Mucosa of descending colon (tissue), 3 donors: ENCODE data around the gene AADAC. TPM values are rescaled to one million over a fixed set of nuclear protein-coding genes. Genes with fewer than 3 reads are reported as not detected.
A peak's percentile ranks its signal among the peaks of the same experiment; 100 is the strongest.
"Not testable (repeated sequence)": the region's sequence is repeated elsewhere in the genome, so short reads cannot be mapped to it uniquely, and the experiment has no call there.

ENCODE experiments used
- ATAC-seq: fragments of 200-7000 bp; cut with Tn5 transposase; one replicate; pipeline ENCODE4 v1.9.1; 2020; ENCODE audit warnings: mild to moderate bottlenecking, moderate library complexity
- DNase-seq, 3 donors: peaks; one replicate each; pipeline ENCODE4 v3.0.0-alpha.2; 2020
- H3K36me3 ChIP-seq: fragments of 200-600 bp; one replicate; pipeline ENCODE4 v1.8.0; 2021; ENCODE audit warnings: low read depth, mild to moderate bottlenecking
- H3K4me1 ChIP-seq: fragments of 200-600 bp; one replicate; pipeline ENCODE4 v1.8.0; 2021; ENCODE audit warnings: low read depth, mild to moderate bottlenecking
- H3K4me3 ChIP-seq: fragments of 200-600 bp; one replicate; pipeline ENCODE4 v1.8.0; 2021; ENCODE audit warnings: mild to moderate bottlenecking
- H3K9me3 ChIP-seq: fragments of 200-600 bp; one replicate; pipeline ENCODE4 v1.8.0; 2021; ENCODE audit warnings: mild to moderate bottlenecking
- CTCF ChIP-seq: fragments of 200-600 bp; IDR thresholded peaks from one replicate; pipeline ENCODE4 v1.8.0; 2022; ENCODE audit warnings: antibody characterized with exemption, mild to moderate bottlenecking
- intact Hi-C, 2 donors: fragments of 100-400 bp; cut with DNase I in 1 of 2; cut with micrococcal nuclease in 1 of 2; formaldehyde crosslinking; loops; one replicate each; pipeline versions ENCODE4 v1.11.0 to v1.11.1; 2022; cut with DNase I, micrococcal nuclease
- total RNA-seq, 3 donors: library from RNA; stranded (reverse); fragmentation: NEBNext Ultra II Directional in 2 of 3; extraction: Animal tissue kit (Norgen Biotek cat#: 25700) in 2 of 3; gene quantifications; one replicate each; pipeline versions ENCODE4 v1.2.1 to v1.2.4, GENCODE V29; 2021 to 2023
- donor health status: DM: no; HTN: no; CAD: no; lungs with moderate emphysema.
- donor health status: DM: no; HTN: no; CAD: no.
- donor health status: DM: no; HTN: yes; CAD: no.

AADAC gene
- total RNA-seq, 3 donors from 2014 or later, result 0.19 to 0.35 TPM; not detected in 1

- Histone ChIP-seq H3K36me3 (no peaks in the 10 kb centered on the region), H3K4me3 (no peak overlapping the region), H3K4me1 (no peaks in the 10 kb centered on the region), H3K9me3 (no peaks in the 10 kb centered on the region)
- intact Hi-C loops, result no loop called here
- no peak for DNase-seq
- TF ChIP-seq CTCF, result no peak
- peak; percentile 50 for ATAC-seq
Measured at GRCh38 chr3:151843275-151843674, 29.4 kb downstream of the AADAC start.

DNA sequence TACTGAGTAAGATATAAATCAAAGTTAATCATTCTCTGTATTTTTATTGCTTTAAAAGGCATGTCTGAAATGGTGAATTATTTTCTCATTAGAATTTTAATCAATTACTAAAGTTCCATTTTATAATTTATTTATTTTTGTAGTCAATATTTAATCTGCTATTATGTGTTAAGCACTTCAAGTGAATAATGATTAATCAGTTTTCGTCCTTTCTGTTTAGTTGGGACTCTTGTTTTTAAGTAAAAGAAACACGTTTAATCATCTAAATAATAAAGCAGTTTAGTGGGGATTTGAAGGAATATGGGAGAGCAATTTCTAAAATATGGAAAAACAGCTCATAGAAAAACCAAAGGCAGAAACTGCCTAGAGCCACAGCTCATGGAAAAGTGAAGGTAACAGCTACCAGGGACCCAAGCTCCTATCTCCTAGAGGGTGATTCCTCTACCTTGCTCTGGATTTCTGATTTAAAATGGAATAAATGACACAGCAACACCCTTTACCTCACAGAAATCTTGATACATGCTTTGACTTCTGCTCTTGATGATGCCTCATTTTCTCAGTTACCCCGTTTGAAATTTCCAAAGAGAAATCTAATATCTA, 31.5 kb downstream of the AADAC start:
- TF ChIP-seq CTCF, result no peak
- Histone ChIP-seq H3K9me3 (peaks cover 4% of the 10 kb centered on the region), H3K4me1 (no peaks in the 10 kb centered on the region), H3K4me3 (no peak overlapping the region), H3K36me3 (no peaks in the 10 kb centered on the region)
- DNase-seq, result no peak
- intact Hi-C loops, result no loop called here
- ATAC-seq, result no peak

DNA sequence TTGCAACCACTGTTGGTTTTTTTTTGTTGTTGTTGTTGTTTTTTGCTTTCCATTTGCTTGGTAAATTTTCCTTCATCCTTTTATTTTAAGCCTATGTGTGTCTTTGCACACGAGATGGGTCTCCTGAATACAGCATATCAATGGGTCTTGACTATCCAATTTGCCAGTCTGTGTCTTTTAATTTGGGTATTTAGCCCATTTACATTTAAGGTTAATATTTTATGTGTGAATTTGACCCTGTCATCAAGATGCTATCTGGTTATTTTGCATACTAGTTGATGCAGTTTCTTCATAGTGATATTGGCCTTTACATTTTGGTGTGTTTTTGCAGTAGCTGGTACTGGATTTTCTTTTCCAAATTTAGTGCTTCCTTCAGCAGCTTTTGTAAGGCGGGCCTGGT, 36.1 kb downstream of the AADAC start:
- H3K9me3 ChIP-seq, intact Hi-C loops, H3K4me1 ChIP-seq, DNase-seq, ATAC-seq, H3K36me3 ChIP-seq, H3K4me3 ChIP-seq: not testable (repeated sequence)

DNA sequence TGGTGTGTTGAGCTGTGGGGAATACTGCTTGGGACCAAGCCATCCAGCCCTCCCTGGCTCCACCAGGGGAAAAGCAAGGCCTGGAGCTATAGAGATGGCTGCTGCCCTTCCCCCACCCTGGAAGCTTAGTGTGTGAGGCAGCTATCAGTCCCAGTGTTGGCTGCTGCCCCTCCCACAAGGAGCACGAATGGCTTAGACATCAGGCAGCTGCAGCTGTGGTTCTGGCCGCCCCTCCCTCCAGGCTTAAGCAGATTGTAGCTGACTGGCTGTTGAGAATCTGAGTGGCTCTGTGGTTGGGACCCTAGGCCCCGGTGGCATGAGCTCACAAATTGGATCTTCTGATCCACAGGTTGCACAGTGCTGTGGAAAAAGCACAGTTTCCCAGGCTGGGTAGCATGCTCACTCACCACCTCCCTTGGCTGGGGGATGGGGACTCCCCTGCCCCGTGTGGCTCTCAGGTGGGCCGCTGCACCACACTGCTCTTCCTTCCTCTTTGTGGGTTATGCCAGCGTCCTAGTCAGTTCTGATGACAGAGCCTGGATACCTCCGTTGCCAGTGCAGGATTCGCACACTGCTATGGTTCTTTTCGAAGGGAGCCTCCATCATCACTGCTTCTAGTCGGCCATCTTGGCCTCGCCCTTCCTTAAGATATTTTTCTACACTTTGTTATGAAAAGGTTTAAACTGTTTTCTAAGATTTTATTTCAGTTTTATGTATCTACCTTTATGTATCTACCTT, 38.3 kb downstream of the AADAC start:
- ATAC-seq (no peak), DNase-seq (no peak)
- intact Hi-C loops, result no loop called here

GRCh38 chr3:151856118-151856517, 42.2 kb downstream of the AADAC start:
- no peak for DNase-seq
- no peaks in the 10 kb centered on the region for H3K36me3 ChIP-seq
- no peak for TF ChIP-seq CTCF
- H3K4me1 ChIP-seq, result no peaks in the 10 kb centered on the region
- intact Hi-C loops, result no loop called here
- no peak for ATAC-seq
- H3K4me3 ChIP-seq, result no peak overlapping the region
- no peaks in the 10 kb centered on the region for H3K9me3 ChIP-seq

More for the DNA sequence above, 38.3 kb downstream of the AADAC start:
- Histone ChIP-seq H3K4me3 (no peak overlapping the region), H3K36me3 (no peaks in the 10 kb centered on the region), H3K9me3 (peaks cover 5% of the 10 kb centered on the region), H3K4me1 (no peaks in the 10 kb centered on the region)
- no peak for TF ChIP-seq CTCF

DNA sequence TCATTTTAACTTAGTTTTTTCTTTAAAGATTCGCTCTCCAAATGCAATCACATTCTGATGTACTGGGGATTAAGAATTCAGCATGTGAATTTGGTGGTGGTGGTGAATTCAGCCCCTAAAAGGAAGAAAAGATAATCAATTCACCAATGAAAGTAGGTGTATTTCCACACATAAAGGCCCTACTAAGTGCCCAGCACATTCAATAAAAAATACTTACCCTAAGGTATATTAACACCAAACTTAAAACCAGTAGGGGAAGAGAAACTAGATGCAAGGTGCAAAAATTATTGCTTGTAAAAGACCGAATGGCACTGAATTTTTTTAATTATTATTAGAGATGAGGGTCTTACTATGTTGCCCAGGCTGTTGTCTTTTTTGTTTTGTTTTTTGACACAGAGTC, 42.7 kb downstream of the AADAC start:
- ATAC-seq, result no peak
- H3K9me3 ChIP-seq, result no peaks in the 10 kb centered on the region

More for the DNA sequence above, 42.7 kb downstream of the AADAC start:
- no peak overlapping the region for H3K4me3 ChIP-seq
- DNase-seq, result no peak
- intact Hi-C loops, result no loop called here
- no peak for TF ChIP-seq CTCF
- no peaks in the 10 kb centered on the region for H3K36me3 ChIP-seq
- H3K4me1 ChIP-seq, result no peaks in the 10 kb centered on the region
